ENCODE measurements around the gene HECW1.
"Not testable (repeated sequence)": the region's sequence is repeated elsewhere in the genome, so short reads cannot be mapped to it uniquely, and the experiment has no call there.

The HECW1 gene

GRCh38 chr7:43112941-43113621 is 634 bp downstream of the HECW1 start:
- no peak for FAIRE-seq

- no peak for FAIRE-seq
Observed at GRCh38 chr7:43113622-43114457, 1.4 kb downstream of the HECW1 start.

GRCh38 chr7:43114458-43114780 is 2.0 kb downstream of the HECW1 start:
- FAIRE-seq: no peak

- no peak for FAIRE-seq
Observed at GRCh38 chr7:43116451-43116850, 4.0 kb downstream of the HECW1 start.

GRCh38 chr7:43117095-43117494 is 4.6 kb downstream of the HECW1 start:
- no peak for FAIRE-seq

- no peak for FAIRE-seq
Observed at GRCh38 chr7:43117861-43118260, 5.4 kb downstream of the HECW1 start.

GRCh38 chr7:43118313-43118712 is 5.9 kb downstream of the HECW1 start:
- no peak for FAIRE-seq

GRCh38 chr7:43119371-43120075 is 7.1 kb downstream of the HECW1 start:
- FAIRE-seq: no peak

GRCh38 chr7:43121973-43122372 is 9.5 kb downstream of the HECW1 start:
- FAIRE-seq: no peak

- FAIRE-seq: no peak
Observed at GRCh38 chr7:43123457-43123856, 11.0 kb downstream of the HECW1 start.

- FAIRE-seq: no peak
Observed at GRCh38 chr7:43124388-43124787, 11.9 kb downstream of the HECW1 start.

GRCh38 chr7:43130347-43130746 is 17.9 kb downstream of the HECW1 start:
- FAIRE-seq: no peak

GRCh38 chr7:43135129-43135528 is 22.7 kb downstream of the HECW1 start:
- FAIRE-seq: no peak

- FAIRE-seq: no peak
Observed at GRCh38 chr7:43136064-43136463, 23.6 kb downstream of the HECW1 start.

GRCh38 chr7:43137121-43137744 is 24.8 kb downstream of the HECW1 start:
- not testable (repeated sequence) for FAIRE-seq

GRCh38 chr7:43137811-43138210 is 25.4 kb downstream of the HECW1 start:
- FAIRE-seq: no peak

- FAIRE-seq: no peak
Observed at GRCh38 chr7:43138710-43139109, 26.3 kb downstream of the HECW1 start.

- FAIRE-seq: no peak
Observed at GRCh38 chr7:43139137-43139536, 26.7 kb downstream of the HECW1 start.

GRCh38 chr7:43140186-43140585 is 27.7 kb downstream of the HECW1 start:
- no peak for FAIRE-seq

- no peak for FAIRE-seq
Observed at GRCh38 chr7:43141091-43141490, 28.6 kb downstream of the HECW1 start.

- no peak for FAIRE-seq
Observed at GRCh38 chr7:43142703-43143102, 30.3 kb downstream of the HECW1 start.

- no peak for FAIRE-seq
Observed at GRCh38 chr7:43143918-43144589, 31.6 kb downstream of the HECW1 start.
